ENCODE results near the gene EXPH5.

DNA sequence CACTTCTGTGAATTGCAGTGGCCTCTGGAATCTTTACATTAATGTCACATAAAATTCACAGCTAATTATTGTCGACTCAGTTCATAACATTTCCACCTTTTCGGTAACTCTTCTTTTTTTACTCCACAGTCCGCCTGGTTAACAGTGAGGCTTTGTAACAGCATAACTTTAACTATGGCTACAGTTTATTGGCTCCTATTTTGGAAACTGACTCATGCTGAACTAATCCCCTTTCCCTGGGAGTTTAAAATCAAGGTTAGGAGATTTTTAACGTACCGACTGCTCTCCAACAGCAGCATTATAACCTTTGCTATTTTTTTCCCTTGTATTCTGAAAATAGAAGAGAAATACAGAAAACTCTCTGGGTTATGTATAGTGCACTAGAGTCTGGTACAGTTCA lies 92.2 kb downstream of the EXPH5 start:
- TF ChIP-seq POLR2AphosphoS5 (IDR thresholded peaks at IDR 0.05) = no peak
- TF ChIP-seq, protein P1, sequence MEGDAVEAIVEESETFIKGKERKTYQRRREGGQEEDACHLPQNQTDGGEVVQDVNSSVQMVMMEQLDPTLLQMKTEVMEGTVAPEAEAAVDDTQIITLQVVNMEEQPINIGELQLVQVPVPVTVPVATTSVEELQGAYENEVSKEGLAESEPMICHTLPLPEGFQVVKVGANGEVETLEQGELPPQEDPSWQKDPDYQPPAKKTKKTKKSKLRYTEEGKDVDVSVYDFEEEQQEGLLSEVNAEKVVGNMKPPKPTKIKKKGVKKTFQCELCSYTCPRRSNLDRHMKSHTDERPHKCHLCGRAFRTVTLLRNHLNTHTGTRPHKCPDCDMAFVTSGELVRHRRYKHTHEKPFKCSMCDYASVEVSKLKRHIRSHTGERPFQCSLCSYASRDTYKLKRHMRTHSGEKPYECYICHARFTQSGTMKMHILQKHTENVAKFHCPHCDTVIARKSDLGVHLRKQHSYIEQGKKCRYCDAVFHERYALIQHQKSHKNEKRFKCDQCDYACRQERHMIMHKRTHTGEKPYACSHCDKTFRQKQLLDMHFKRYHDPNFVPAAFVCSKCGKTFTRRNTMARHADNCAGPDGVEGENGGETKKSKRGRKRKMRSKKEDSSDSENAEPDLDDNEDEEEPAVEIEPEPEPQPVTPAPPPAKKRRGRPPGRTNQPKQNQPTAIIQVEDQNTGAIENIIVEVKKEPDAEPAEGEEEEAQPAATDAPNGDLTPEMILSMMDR (IDR thresholded peaks at IDR 0.05) = no peak

All from transverse colon (tissue), 4 donors.